Hepatocyte (in vitro differentiated cells): ENCODE results near the gene MTMR3. TPM values are rescaled to one million over a fixed set of nuclear protein-coding genes. Genes with fewer than 3 reads are reported as not detected.

Source experiments
- DNase-seq: peaks from one replicate; pipeline ENCODE4 v3.0.0-alpha.2; 2016; ENCODE audit warnings: low spot score
- H2AFZ ChIP-seq: fragments of 200-600 bp; sonication (generic); 2 replicates; pipeline ENCODE4 v1.6.0; 2016; ENCODE audit warnings: antibody characterized with exemption, mild to moderate bottlenecking
- H3K27ac ChIP-seq: fragments of 200-600 bp; sonication (generic); 2 replicates; pipeline ENCODE4 v1.5.1; 2016; ENCODE audit warnings: mild to moderate bottlenecking
- H3K27me3 ChIP-seq: fragments of 200-600 bp; sonication (generic); 2 replicates; pipeline ENCODE4 v1.6.1; 2016
- H3K36me3 ChIP-seq: fragments of 200-600 bp; sonication (generic); replicated peaks from 2 replicates; pipeline ENCODE4 v1.5.1; 2016; ENCODE audit warnings: low read depth; ENCODE audit not compliant: insufficient read depth
- H3K4me1 ChIP-seq: fragments of 200-600 bp; sonication (generic); 2 replicates; pipeline ENCODE4 v1.5.1; 2016; ENCODE audit warnings: mild to moderate bottlenecking, moderate library complexity; ENCODE audit not compliant: insufficient read depth
- H3K4me2 ChIP-seq: fragments of 200-600 bp; sonication (generic); 2 replicates; pipeline ENCODE4 v1.6.0; 2016
- H3K4me3 ChIP-seq: fragments of 200-600 bp; sonication (generic); 2 replicates; pipeline ENCODE4 v1.5.1; 2016; ENCODE audit warnings: mild to moderate bottlenecking
- H3K79me2 ChIP-seq: fragments of 200-600 bp; sonication (generic); 2 replicates; pipeline ENCODE4 v1.6.0; 2017; ENCODE audit warnings: mild to moderate bottlenecking
- H3K9me2 ChIP-seq: fragments of 200-600 bp; sonication (generic); replicated peaks from 2 replicates; pipeline ENCODE4 v1.6.0; 2017; ENCODE audit warnings: mild to moderate bottlenecking; ENCODE audit not compliant: insufficient read depth
- H3K9me3 ChIP-seq: fragments of 200-600 bp; sonication (generic); 2 replicates; pipeline ENCODE4 v1.5.1; 2016; ENCODE audit warnings: low read depth, mild to moderate bottlenecking
- H4K20me1 ChIP-seq: fragments of 200-600 bp; sonication (generic); 2 replicates; pipeline ENCODE4 v1.6.0; 2016; ENCODE audit warnings: mild to moderate bottlenecking; ENCODE audit not compliant: insufficient read depth, poor library complexity, severe bottlenecking
- EZH2 ChIP-seq: fragments of 200-600 bp; sonication (generic); IDR thresholded peaks from 2 replicates; pipeline ENCODE4 v1.6.1; 2016; ENCODE audit warnings: antibody characterized with exemption, mild to moderate bottlenecking, borderline replicate concordance
- EZH2phosphoT487 ChIP-seq: fragments of 200-600 bp; sonication (generic); IDR thresholded peaks from one replicate; pipeline ENCODE4 v1.6.1; 2018; ENCODE audit warnings: antibody characterized with exemption, mild to moderate bottlenecking, low read depth, moderate library complexity; ENCODE audit not compliant: unreplicated experiment, severe bottlenecking
- WGBS: methylation state at CpG from one replicate; pipeline ENCODE4 v1.1.6; 2016; ENCODE audit warnings: low lambda C conversion rate; ENCODE audit errors: missing lambda C conversion rate; 5-methylcytosine and 5-hydroxymethylcytosine counted together
- polyA plus RNA-seq: library from polyadenylated mRNA; unstranded; fragments of >200 nt; fragmentation: Nextera tagmentation; extraction: Ambion mirVana; gene quantifications from 2 replicates; pipeline ENCODE4 v1.2.1, GENCODE V29; 2016
- total RNA-seq: library from RNA; depleted of rRNA; stranded (reverse); fragments of >200 nt; gene quantifications from 2 replicates; pipeline ENCODE4 v1.2.3, GENCODE V29; 2014
- TF ChIP-seq, protein P1 (sequence below): fragments of 200-600 bp; sonication (generic); IDR thresholded peaks from 2 replicates; pipeline ENCODE4 v1.5.1; 2016; ENCODE audit warnings: antibody characterized with exemption, mild to moderate bottlenecking; ENCODE audit not compliant: poor library complexity

Gene MTMR3
- total and polyA plus RNA-seq, 2 experiments from 2014 or later, result 16.2 to 42.7 TPM

DNA sequence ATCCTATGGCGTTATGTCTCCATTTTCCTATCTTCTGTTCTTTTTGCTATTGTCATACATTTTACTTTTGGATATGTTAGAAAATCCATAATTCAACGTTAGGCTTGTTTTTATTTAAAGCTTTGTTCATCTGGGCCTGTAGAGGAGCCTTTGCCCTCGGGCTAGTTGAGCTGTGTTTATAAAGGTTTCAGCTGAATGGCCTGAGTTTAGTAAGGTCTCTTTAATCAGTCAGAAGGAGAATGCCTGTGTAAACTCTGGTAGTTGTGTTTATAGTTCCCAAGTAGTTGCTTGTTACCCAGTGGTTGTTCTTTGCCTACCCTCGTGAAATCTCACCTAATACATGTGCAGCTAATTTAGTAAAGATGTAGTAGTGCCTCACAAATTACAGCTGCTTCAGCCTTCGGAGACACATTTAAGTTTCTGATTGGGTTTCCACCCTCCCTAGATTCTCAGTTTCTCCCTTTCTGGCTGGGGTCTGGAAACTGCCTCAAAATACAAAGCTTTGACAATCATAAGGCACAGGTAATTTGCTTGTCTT, 33.1 kb downstream of the MTMR3 start:
- H4K20me1 ChIP-seq, result peaks cover 91% of the 10 kb centered on the region

GRCh38 chr22:29917052-29917902, 34.3 kb downstream of the MTMR3 start:
- Histone ChIP-seq H4K20me1 (peaks cover 95% of the 10 kb centered on the region), H3K79me2 (peaks cover 100% of the 10 kb centered on the region), H3K4me3 (no peak overlapping the region), H3K36me3 (no peaks in the 10 kb centered on the region), H3K27me3 (no peaks in the 10 kb centered on the region), H3K27ac (no peak overlapping the region), H3K4me2 (no peak overlapping the region), H2AFZ (no peak overlapping the region), H3K4me1 (peaks cover 39% of the 10 kb centered on the region), H3K9me2 (no peaks in the 10 kb centered on the region), H3K9me3 (no peaks in the 10 kb centered on the region)
- no peak for DNase-seq
- 62% methylated on average over 4 of the region's 4 CpGs for WGBS
- TF ChIP-seq EZH2phosphoT487 (no peak), EZH2 (no peak)
- TF ChIP-seq, protein P1, sequence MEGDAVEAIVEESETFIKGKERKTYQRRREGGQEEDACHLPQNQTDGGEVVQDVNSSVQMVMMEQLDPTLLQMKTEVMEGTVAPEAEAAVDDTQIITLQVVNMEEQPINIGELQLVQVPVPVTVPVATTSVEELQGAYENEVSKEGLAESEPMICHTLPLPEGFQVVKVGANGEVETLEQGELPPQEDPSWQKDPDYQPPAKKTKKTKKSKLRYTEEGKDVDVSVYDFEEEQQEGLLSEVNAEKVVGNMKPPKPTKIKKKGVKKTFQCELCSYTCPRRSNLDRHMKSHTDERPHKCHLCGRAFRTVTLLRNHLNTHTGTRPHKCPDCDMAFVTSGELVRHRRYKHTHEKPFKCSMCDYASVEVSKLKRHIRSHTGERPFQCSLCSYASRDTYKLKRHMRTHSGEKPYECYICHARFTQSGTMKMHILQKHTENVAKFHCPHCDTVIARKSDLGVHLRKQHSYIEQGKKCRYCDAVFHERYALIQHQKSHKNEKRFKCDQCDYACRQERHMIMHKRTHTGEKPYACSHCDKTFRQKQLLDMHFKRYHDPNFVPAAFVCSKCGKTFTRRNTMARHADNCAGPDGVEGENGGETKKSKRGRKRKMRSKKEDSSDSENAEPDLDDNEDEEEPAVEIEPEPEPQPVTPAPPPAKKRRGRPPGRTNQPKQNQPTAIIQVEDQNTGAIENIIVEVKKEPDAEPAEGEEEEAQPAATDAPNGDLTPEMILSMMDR, result no peak

More for the DNA sequence above, 33.1 kb downstream of the MTMR3 start:
- H3K4me2 ChIP-seq, result no peak overlapping the region
- no peak overlapping the region for H2AFZ ChIP-seq
- H3K27ac ChIP-seq, result no peak overlapping the region
- WGBS, result 45% methylated on average over 5 of the region's 5 CpGs
- H3K9me2 ChIP-seq, result no peaks in the 10 kb centered on the region
- H3K9me3 ChIP-seq, result no peaks in the 10 kb centered on the region
- H3K4me1 ChIP-seq, result peaks cover 39% of the 10 kb centered on the region
- peaks cover 100% of the 10 kb centered on the region for H3K79me2 ChIP-seq
- TF ChIP-seq EZH2 (no peak), EZH2phosphoT487 (no peak)
- TF ChIP-seq, protein P1, result no peak
- H3K4me3 ChIP-seq, result no peak overlapping the region
- H3K36me3 ChIP-seq, result no peaks in the 10 kb centered on the region
- DNase-seq, result no peak
- H3K27me3 ChIP-seq, result no peaks in the 10 kb centered on the region

DNA sequence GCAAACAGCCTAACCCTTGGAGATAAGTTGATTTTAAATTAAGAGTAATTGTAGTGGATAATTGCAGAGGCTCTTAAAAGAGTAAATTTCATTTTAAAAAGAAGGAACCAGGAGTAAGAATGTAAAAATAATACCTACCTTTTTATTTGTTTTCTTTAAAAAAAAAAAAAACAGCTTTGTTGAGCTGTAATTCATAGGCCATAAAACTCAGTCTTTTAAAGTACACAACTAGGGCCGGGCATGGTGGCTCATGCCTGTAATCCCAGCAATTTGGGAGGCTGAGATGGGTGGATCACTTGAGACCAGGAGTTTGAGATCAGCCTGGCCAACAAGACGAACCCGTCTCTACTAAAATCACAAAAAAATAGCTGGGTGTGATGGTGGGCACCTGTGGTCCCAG, 42.4 kb downstream of the MTMR3 start:
- no peaks in the 10 kb centered on the region for H3K36me3 ChIP-seq
- peaks cover 100% of the 10 kb centered on the region for H3K79me2 ChIP-seq
- no peaks in the 10 kb centered on the region for H3K27me3 ChIP-seq
- peaks cover 4% of the 10 kb centered on the region for H3K9me3 ChIP-seq
- H3K27ac ChIP-seq, result no peak overlapping the region
- no peak for DNase-seq
- H4K20me1 ChIP-seq, result peaks cover 84% of the 10 kb centered on the region
- TF ChIP-seq EZH2phosphoT487, result no peak
- no peak for TF ChIP-seq EZH2
- TF ChIP-seq, protein P1, result no peak
- no peak overlapping the region for H3K4me3 ChIP-seq
- H3K9me2 ChIP-seq, result no peaks in the 10 kb centered on the region
- no peak overlapping the region for H3K4me2 ChIP-seq
- no peak overlapping the region for H2AFZ ChIP-seq
- 88% methylated on average over 3 of the region's 3 CpGs for whole genome bisulfite sequencing
- H3K4me1 ChIP-seq, result no peaks in the 10 kb centered on the region
